Naive thymus-derived CD8-positive, alpha-beta T cell (primary cell): ENCODE measurements around the gene DCBLD2. TPM values are rescaled to one million over a fixed set of nuclear protein-coding genes. Genes with fewer than 3 reads are reported as not detected.
"Not testable (repeated sequence)": the region's sequence is repeated elsewhere in the genome, so short reads cannot be mapped to it uniquely, and the experiment has no call there.

Experiments
- ATAC-seq, 2 donors: fragments of 150-1000 bp; cut with Tn5 transposase in 1 of 2; sonication (Bioruptor Pico), chemical (Tn5 transposase) in 1 of 2; 1 replicate in 1 of 2; 2 replicates in 1 of 2; pipeline ENCODE4 v1.10.0; 2021; ENCODE audit warnings: mild to moderate bottlenecking in 2 of 2, moderate library complexity in 2 of 2
- POLR2A ChIA-PET: fragments of 350-600 bp; sonication (Branson Sonifier 250); formaldehyde crosslinking; loops from one replicate; lab custom pipeline; 2021; ENCODE audit warnings: antibody characterized with exemption; lab: Charles Lee
- DNase-seq, 10 donors: peaks; one replicate each; pipeline versions ENCODE4 v3.0.0 to v3.0.0-alpha.2; 2020 to 2022
- H3K27ac Mint-ChIP-seq, 10 donors: one replicate each; pipeline ENCODE4 v1.8.0; 2020 to 2022; ENCODE audit warnings: mild to moderate bottlenecking in 10 of 10, mixed read lengths in 10 of 10, moderate library complexity in 4 of 10, inconsistent platforms in 1 of 10
- H3K27me3 Mint-ChIP-seq, 5 donors: one replicate each; pipeline ENCODE4 v1.8.0; 2021 to 2022; ENCODE audit warnings: mixed read lengths in 5 of 5
- H3K36me3 Mint-ChIP-seq, 3 donors: one replicate each; pipeline ENCODE4 v1.8.0; 2020 to 2022; ENCODE audit warnings: mixed read lengths in 3 of 3, mild to moderate bottlenecking in 2 of 3, inconsistent platforms in 1 of 3
- H3K4me1 Mint-ChIP-seq, 4 donors: one replicate each; pipeline ENCODE4 v1.8.0; 2021 to 2022; ENCODE audit warnings: mixed read lengths in 4 of 4
- H3K4me3 Mint-ChIP-seq, 10 donors: one replicate each; pipeline ENCODE4 v1.8.0; 2020 to 2022; ENCODE audit warnings: mild to moderate bottlenecking in 10 of 10, mixed read lengths in 10 of 10, moderate library complexity in 6 of 10, inconsistent platforms in 1 of 10
- H3K9me3 Mint-ChIP-seq, 9 donors: one replicate each; pipeline ENCODE4 v1.8.0; 2020 to 2022; ENCODE audit warnings: mixed read lengths in 9 of 9, mild to moderate bottlenecking in 3 of 9, inconsistent platforms in 1 of 9, moderate library complexity in 1 of 9
- polyA plus RNA-seq, 3 donors: library from polyadenylated mRNA; unstranded; fragments of 300-500 nt; fragmentation: Illumina TruSeq; gene quantifications; one replicate each; pipeline ENCODE4 v1.2.3, GENCODE V29; 2021
- total RNA-seq, 8 experiments: library from RNA in 2 of 8; stranded (reverse) in 2 of 8; gene quantifications; one replicate each; pipeline ENCODE4 v1.2.3 and lab custom pipeline; 2021 to 2026

The DCBLD2 gene
- total and polyA plus RNA-seq, 5 experiments from 2014 or later: 0.69 to 7.8 (median 1.4) TPM

DNA sequence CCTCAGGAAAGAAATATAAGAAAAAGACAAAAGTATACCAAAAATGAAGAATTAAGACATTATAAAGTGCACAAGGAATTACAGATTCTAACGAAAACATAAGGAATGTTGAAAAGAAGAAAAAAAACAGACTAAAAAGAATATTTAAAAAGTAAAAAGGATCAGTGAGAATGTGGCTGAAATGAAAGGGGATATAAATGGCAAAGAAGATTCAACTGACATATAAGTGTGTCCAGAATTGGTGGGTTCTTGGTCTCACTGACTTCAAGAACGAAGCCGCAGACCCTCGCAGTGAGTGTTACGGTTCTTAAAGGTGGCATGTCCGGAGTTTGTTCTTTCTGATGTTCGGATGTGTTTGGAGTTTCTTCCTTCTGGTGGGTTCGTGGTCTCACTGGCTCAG is 44.8 kb downstream of the DCBLD2 start:
- ATAC-seq: no peak
- Mint-ChIP-seq H3K27ac (no peak overlapping the region), H3K27me3 (no peaks in the 10 kb centered on the region), H3K4me1 (no peaks in the 10 kb centered on the region), H3K9me3 (peaks cover 2 to 44% (median 33%) of the 10 kb centered on the region in 9 donors), H3K36me3 (peaks cover 22 to 34% (median 28%) of the 10 kb centered on the region in 3 donors), H3K4me3 (no peak overlapping the region)
- DNase-seq: no peak
- POLR2A ChIA-PET: no interaction called here

DNA sequence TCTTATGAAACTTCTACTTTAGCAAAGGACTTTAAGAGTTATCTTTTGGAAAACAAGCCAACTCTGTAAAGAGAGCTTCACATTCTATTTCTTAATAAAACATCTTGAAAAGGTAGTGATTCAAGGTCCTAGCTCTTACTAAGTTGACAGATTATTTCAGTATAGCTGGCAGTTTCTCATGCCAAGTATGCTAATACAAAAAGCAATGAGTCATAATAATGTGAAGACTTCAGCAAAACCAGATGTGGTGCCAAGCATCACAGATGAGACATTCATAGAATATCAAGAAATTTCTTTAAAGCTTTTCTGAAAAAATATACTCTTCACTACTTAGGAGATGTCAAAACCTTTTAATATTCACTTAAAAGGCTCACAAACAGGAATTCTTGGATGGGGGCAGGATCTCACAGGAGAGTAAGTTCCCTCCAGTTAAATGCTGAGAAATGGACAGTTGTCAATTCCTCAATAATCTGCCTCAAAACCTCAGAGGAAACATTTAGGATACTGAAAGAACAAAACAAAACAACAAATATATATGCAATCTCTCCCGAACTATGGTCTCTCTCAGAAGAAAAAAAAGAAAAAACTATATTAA is 45.6 kb downstream of the DCBLD2 start:
- Mint-ChIP-seq H3K9me3 (peaks cover 2 to 36% (median 25%) of the 10 kb centered on the region in 9 donors), H3K4me1 (peaks cover 0 to 2% (median 0%) of the 10 kb centered on the region in 4 donors), H3K27ac (no peak overlapping the region), H3K36me3 (peaks cover 18 to 34% (median 23%) of the 10 kb centered on the region in 3 donors), H3K4me3 (no peak overlapping the region), H3K27me3 (no peaks in the 10 kb centered on the region)
- no peak for ATAC-seq
- DNase-seq: no peak
- POLR2A ChIA-PET: no interaction called here

DNA sequence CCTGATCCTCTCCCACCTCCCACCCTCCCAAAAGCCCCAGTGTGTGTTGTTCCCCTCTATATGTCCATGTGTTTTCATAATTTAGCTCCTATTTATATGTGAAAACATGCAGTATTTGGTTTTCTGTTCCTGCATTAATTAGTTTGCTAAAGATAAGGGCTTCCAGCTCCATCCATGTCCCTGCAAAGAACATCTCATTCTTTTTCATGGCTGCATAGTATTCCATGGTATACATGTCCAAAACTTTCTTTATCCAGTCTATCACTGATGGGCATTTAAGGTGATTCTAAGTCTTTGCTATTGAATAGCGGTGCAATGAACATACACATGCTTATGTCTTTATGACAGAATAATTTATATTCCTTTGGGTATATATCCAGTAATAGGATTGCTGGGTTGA is 53.4 kb downstream of the DCBLD2 start:
- DNase-seq (no peak), ATAC-seq (no peak)
- POLR2A ChIA-PET: no interaction called here
- H3K4me1 Mint-ChIP-seq: peaks cover 0 to 2% (median 0%) of the 10 kb centered on the region in 4 donors
- no peak overlapping the region for H3K4me3 Mint-ChIP-seq
- H3K9me3 Mint-ChIP-seq: peaks cover 0 to 3% (median 0%) of the 10 kb centered on the region in 9 donors
- H3K27me3 Mint-ChIP-seq: no peaks in the 10 kb centered on the region
- no peak overlapping the region for H3K27ac Mint-ChIP-seq
- H3K36me3 Mint-ChIP-seq: peaks cover 0 to 8% (median 6%) of the 10 kb centered on the region in 3 donors

DNA sequence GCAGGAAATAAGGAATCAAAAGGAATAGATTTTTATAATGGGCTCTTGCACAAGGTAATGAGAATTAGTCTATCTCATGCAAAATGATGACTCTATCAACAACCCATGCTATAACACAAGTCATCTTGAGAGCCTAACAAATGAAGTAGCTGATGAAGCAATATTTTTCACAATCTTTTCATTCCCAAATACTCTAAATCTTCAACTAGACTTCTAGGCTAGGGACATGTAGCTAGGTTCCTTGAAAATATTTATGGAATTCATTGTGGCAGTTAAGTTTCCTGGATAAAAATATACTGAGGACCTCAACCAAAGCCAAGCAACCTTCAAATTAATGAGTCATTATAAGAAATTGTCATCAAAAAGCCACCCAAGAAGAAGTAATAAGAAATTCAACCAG is 55.4 kb downstream of the DCBLD2 start:
- no peaks in the 10 kb centered on the region for H3K27me3 Mint-ChIP-seq
- no peak for ATAC-seq
- no peak for DNase-seq

DNA sequence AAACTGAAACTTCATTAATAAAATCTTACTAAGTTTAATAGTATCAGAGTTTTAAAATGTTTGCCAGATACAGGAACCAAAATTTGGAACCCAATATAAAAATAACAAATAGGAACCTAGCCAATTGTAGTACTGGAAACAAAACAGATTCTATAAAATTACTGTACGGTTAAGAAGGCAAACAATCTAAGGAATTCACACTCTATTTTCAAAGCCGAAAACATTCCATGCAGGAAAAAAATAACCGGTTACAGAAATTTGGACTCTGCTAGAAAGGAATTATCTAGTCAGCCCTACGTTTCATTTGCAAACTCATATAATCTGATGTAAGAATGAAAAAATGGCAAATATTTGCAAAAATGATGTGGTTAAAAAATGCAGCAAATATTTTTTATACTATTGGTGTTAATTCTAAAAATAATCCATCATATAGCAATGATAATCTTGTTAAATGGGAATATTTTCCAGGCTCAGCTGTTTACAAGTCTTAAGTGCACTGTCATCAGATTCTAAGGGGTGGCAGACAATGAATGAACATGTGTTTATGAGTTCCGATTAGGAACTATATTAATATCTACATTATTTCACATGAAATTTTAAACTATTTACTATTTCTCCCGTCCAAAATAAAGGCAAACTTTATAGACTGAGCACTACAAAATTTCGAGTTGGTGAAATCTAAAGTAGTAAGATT is 58.1 kb downstream of the DCBLD2 start:
- DNase-seq: no peak
- peaks cover 0 to 8% (median 3%) of the 10 kb centered on the region in 9 donors for H3K9me3 Mint-ChIP-seq
- no peak for ATAC-seq
- POLR2A ChIA-PET: no interaction called here
- H3K27ac Mint-ChIP-seq: no peak overlapping the region
- no peak overlapping the region for H3K4me3 Mint-ChIP-seq
- peaks cover 0 to 6% (median 6%) of the 10 kb centered on the region in 3 donors for H3K36me3 Mint-ChIP-seq
- H3K4me1 Mint-ChIP-seq: peaks cover 0 to 2% (median under 1%) of the 10 kb centered on the region in 4 donors
- H3K27me3 Mint-ChIP-seq: no peaks in the 10 kb centered on the region

More for the DNA sequence above, 55.4 kb downstream of the DCBLD2 start:
- POLR2A ChIA-PET: interaction anchor here (0.6 kb wide), 1 partner anchor 71 kb away, joined by 3 read pairs; no protein-coding TSS in a partner anchor
- H3K27ac Mint-ChIP-seq: no peak overlapping the region
- peaks cover 0 to 3% (median 0%) of the 10 kb centered on the region in 9 donors for H3K9me3 Mint-ChIP-seq
- no peak overlapping the region for H3K4me3 Mint-ChIP-seq
- peaks cover 0 to 8% (median 6%) of the 10 kb centered on the region in 3 donors for H3K36me3 Mint-ChIP-seq
- no peaks in the 10 kb centered on the region for H3K4me1 Mint-ChIP-seq

DNA sequence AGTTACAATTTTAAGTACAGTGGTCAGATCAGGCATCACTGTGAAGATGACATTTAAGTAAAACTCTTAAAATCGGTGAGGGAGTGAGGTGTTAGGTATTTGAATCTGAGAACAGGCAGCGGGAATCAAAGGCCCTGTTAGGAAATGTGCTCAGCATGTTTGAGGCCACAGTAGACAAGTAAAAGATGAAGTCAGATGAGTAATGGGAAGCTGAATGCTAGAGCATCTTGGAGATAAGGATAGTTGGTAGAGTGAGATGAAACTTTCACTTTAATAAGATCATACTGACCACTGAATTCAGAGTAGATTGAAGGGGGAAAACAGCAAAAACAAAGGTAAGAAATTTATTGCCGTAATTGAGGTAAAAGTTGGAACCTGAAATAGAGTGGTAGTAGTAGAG is 61.6 kb downstream of the DCBLD2 start:
- Mint-ChIP-seq H3K9me3 (peaks cover 0 to 8% (median 3%) of the 10 kb centered on the region in 9 donors), H3K27ac (no peak overlapping the region), H3K27me3 (no peaks in the 10 kb centered on the region), H3K4me3 (no peak overlapping the region), H3K4me1 (peaks cover 0 to 2% (median under 1%) of the 10 kb centered on the region in 4 donors), H3K36me3 (peaks cover 0 to 3% (median 0%) of the 10 kb centered on the region in 3 donors)
- POLR2A ChIA-PET: no interaction called here
- ATAC-seq (no peak), DNase-seq (no peak)

DNA sequence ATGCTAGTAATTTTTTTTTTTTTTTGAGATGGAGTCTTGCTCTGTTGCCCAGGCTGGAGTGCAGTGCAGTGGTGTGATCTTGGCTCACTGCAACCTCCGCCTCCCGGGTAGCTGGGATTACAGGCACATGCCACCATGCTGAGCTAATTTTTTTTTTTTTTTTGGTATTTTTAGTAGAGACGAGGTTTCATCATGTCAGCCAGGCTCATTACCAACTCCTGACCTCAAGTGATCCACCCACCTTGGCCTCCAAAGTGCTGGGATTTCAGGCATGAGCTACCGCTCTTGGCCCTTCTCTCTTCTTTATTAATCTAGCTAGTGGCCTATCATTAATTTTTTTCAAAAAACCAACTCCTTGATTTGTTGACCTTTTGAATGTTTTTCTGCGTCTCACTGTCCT is 70.4 kb downstream of the DCBLD2 start:
- H3K4me1 Mint-ChIP-seq, H3K27ac Mint-ChIP-seq, H3K27me3 Mint-ChIP-seq, ATAC-seq, H3K4me3 Mint-ChIP-seq, DNase-seq, POLR2A ChIA-PET: not testable (repeated sequence)
- peaks cover 5 to 51% (median 24%) of the 10 kb centered on the region in 9 donors for H3K9me3 Mint-ChIP-seq
- peaks cover 0 to 20% (median 0%) of the 10 kb centered on the region in 3 donors for H3K36me3 Mint-ChIP-seq

DNA sequence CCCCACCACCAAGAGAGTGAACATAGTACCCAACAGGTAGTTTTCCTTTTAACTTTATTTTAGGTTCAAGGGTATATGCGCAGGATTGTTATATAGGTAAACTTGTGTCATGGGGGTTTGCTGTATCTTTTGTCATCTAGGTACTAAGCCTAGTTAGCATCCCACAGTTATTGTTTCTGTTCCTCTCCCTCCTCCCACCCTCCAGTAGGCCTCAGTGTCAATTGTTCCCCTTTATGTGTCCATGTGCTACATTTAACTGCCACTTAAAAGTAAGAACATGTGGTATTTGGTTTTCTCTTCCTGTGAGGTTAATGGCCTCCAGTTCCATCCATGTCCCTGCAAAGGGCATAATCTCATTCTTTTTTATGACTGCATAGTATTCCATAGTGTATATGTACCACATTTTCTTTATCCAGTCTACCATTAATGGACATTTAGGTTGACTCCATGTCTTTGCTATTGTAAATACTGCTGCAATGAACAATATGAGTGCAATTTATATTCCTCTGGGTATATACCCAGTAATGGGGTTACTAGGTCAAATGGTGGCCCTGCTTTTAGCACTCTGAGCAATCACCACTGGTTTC is 72.2 kb downstream of the DCBLD2 start:
- POLR2A ChIA-PET: no interaction called here
- Mint-ChIP-seq H3K27me3 (no peaks in the 10 kb centered on the region), H3K27ac (no peak overlapping the region), H3K4me3 (no peak overlapping the region), H3K36me3 (peaks cover 0 to 20% (median 0%) of the 10 kb centered on the region in 3 donors), H3K9me3 (peaks cover 5 to 51% (median 24%) of the 10 kb centered on the region in 9 donors), H3K4me1 (no peaks in the 10 kb centered on the region)
- DNase-seq (no peak), ATAC-seq (no peak)

DNA sequence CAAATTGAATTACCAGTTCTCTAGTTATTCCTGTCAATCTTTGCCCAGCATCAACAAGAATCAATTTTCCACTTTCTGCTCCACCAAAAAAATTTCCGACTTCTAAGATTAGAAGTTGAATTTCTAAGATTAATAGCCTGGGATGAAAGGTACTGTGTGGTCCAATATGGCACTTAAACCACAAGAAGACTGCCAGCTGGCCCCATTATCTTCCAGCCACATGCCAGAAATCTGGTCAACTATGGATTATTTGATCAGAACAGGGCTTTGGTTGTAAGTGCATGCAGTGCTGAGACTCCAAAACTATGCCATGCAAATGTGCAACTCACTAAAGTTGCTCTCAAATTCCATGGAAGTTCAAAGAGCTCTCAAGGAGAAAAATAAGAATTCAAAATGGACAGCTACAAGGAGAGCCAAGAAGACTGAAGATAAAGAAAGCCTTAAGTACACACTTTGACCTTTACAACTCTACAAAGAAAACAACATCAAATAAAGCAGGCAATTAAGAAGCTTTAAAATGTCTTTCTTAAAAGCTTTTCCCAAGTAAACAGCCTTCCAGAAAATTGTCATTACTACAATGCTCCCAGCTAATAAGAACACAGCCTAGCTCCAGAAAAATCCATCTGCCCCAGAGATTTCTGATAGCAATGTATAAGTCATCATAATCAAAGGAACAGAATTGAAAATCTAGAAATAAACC is 74.1 kb downstream of the DCBLD2 start:
- no peak overlapping the region for H3K27ac Mint-ChIP-seq
- H3K4me1 Mint-ChIP-seq: no peaks in the 10 kb centered on the region
- no peak for ATAC-seq
- H3K9me3 Mint-ChIP-seq: peaks cover 4 to 38% (median 17%) of the 10 kb centered on the region in 9 donors
- no peak for DNase-seq
- POLR2A ChIA-PET: no interaction called here
- H3K36me3 Mint-ChIP-seq: peaks cover 0 to 20% (median 0%) of the 10 kb centered on the region in 3 donors
- no peak overlapping the region for H3K4me3 Mint-ChIP-seq
- H3K27me3 Mint-ChIP-seq: no peaks in the 10 kb centered on the region

DNA sequence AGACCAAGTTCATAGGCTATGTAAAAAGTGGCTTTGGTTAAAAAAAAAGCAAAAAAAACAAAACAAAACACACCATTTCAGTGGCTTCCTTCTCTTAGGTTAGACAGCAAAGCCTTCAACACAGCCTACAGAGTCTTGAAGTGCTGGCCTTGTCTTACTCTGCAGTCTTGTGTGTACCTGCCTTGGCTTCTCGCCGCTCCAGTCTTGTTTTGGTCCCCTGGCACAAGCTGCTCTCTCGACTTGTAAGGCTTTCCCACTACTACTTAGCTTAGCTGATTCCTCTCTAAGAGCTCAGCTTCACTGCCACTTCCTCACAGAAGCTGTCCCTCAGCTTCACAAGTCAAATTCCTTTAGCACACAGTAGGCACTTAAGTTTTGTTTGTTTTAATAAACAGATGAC is 75.4 kb downstream of the DCBLD2 start:
- no peaks in the 10 kb centered on the region for H3K27me3 Mint-ChIP-seq
- POLR2A ChIA-PET: no interaction called here
- peaks cover 0 to 11% (median 0%) of the 10 kb centered on the region in 3 donors for H3K36me3 Mint-ChIP-seq

DNA sequence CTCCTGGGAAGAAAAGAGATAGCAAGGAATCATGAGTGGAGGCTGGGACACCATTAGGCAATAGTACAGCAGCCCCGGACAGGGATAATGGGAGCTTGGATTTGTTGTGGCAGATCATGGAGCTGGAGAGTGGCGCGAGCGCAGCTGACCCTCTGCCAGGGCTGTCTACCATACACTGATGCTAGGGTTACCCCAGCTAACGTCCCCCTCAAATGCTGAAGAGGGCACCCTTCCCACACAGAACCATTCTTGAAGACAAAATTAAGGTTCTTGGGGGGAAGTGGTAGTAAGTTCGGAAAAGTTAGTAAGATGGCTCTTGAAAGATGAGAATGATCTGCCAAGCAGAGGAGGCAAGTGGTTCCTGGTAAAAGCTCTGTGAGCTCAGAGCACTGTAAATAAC is 77.2 kb downstream of the DCBLD2 start:
- no peak for DNase-seq
- peaks cover 0 to 7% (median 0%) of the 10 kb centered on the region in 9 donors for H3K9me3 Mint-ChIP-seq
- H3K27ac Mint-ChIP-seq: no peak overlapping the region
- H3K4me1 Mint-ChIP-seq: no peaks in the 10 kb centered on the region
- POLR2A ChIA-PET: no interaction called here
- ATAC-seq: no peak
- no peak overlapping the region for H3K4me3 Mint-ChIP-seq
- H3K36me3 Mint-ChIP-seq: no peaks in the 10 kb centered on the region
- H3K27me3 Mint-ChIP-seq: no peaks in the 10 kb centered on the region

More for the DNA sequence above, 75.4 kb downstream of the DCBLD2 start:
- Mint-ChIP-seq H3K27ac (no peak overlapping the region), H3K9me3 (peaks cover 0 to 26% (median 7%) of the 10 kb centered on the region in 9 donors), H3K4me1 (no peaks in the 10 kb centered on the region), H3K4me3 (no peak overlapping the region)
- ATAC-seq: no peak
- no peak for DNase-seq

DNA sequence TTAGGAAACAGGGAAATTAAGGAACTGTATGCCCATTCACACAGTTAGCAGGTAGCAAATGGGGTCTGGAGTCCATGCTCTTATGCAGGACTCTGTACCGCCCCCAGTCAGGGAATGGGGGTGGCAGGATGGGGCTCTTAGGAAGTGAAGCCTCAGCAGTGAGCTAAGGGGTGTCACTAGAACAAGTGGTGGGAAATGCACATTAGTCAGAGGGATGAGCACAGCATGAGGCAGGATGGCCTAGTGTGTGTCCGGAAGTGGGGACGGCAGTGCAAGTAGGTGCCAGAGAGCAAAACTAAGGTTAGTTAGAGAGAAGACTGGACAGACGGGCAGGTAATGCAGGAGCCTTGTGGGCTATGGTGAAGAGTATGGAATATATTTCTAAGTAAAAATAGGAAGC is 77.7 kb downstream of the DCBLD2 start:
- no peaks in the 10 kb centered on the region for H3K27me3 Mint-ChIP-seq
- H3K4me3 Mint-ChIP-seq: no peak overlapping the region
- POLR2A ChIA-PET: no interaction called here
- H3K36me3 Mint-ChIP-seq: no peaks in the 10 kb centered on the region
- DNase-seq (no peak), ATAC-seq (no peak)
- H3K9me3 Mint-ChIP-seq: peaks cover 0 to 3% (median 0%) of the 10 kb centered on the region in 9 donors
- H3K27ac Mint-ChIP-seq: peak overlapping the region in 1 of 10 donors; percentile 53
- no peaks in the 10 kb centered on the region for H3K4me1 Mint-ChIP-seq
